Stimulated activated CD8-positive, alpha-beta memory T cell treated with anti-CD3 and anti-CD28 coated beads, Interleukin-4, amount 100 ng/mL, for 1 hour (primary cell): ENCODE results near the gene GLI2.

Experiments used
- DNase-seq, 2 donors: peaks; one replicate each; pipeline ENCODE4 v3.0.0-alpha.2; 2020; ENCODE audit warnings: low read depth in 2 of 2, low spot score in 1 of 2

Gene GLI2

DNA sequence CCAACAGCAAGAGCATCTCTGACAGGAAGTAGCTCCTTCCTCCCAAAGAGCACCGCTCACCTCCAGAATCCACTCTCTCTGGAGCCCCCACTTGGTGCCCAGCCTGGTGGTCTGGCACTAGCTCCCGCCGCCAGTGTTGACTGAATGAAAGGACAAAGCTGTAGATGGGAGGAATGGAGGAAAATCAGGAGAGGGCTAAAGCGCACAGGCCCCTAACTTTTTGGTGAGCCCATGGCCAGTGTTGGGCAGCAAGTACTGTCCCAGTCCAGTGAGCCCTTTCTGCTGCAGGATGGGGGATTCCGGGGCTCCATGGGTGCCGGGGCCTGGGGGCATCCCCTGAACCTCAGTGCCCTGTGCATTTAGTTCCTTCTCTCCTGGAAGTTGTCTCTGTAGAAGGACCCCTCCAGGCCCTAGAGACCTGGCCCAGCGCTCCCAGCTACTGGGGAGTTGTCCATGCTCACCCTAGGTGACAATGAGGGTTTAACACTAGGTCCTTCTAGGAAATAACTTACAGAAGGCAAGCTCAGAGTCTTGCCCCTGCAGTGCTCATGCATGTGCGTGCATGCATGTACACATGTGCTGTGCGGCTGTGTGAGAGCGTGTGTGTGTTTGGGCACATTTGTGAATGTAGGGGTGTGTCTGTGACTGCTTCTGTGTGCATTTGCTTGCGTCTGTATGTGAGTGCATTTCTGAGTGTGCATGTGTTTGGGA is 33.6 kb downstream of the GLI2 start:
- DNase-seq, result no peak

DNA sequence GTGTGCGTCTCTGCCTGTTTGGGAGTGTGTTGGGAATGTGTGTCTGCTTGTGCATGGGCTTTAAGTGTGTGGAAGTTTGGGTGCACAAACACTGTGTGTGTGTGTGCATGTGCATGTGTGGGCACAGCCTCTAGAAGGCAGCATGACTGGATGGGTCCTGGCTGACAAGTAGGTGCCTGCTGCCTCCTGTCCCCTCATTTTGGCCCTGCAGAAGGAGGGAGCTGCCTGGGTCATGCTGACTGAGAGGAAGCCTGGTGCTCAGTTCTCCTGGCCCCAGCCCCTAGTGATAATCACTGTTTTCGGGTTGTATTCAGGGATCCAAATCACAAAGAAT is 34.1 kb downstream of the GLI2 start:
- no peak for DNase-seq

DNA sequence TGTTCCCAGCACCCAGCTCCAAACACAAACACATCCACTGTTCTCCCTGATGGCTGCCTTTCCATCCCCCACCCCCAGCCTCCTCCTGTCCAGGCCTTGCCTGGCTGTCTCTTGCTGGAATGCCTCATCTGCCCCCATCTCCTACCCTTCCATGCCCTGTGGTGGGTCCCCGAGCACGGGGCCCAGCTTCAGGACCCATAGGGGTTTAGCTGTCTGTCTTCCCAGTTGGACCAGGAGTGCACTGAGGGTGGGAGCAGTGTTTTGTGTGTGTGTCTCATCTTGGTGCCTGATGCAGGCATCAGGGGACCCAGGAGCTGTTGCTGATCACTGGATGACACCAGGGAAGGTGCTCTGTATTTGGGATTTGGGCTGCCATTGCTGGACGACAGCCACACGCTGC is 34.5 kb downstream of the GLI2 start:
- no peak for DNase-seq

DNA sequence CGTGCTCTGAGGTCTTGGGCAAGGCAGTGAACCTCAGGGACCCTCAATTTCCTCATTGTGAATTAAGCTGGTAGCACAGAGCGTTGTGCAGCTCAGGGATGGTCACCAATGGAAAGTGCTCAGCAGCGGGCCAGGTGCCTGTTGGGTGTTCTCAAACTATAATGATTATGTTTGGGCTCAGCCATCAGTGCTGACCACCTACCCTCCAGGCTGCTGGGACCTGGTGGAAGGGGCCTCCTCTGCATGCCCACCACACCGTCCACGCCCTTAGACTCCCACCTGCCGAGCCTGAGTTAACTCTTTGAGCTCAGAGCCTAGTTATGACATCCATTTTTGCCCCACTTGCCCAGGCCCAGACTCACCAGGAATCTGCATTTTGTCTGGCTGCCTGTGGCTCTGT is 35.0 kb downstream of the GLI2 start:
- no peak for DNase-seq

DNA sequence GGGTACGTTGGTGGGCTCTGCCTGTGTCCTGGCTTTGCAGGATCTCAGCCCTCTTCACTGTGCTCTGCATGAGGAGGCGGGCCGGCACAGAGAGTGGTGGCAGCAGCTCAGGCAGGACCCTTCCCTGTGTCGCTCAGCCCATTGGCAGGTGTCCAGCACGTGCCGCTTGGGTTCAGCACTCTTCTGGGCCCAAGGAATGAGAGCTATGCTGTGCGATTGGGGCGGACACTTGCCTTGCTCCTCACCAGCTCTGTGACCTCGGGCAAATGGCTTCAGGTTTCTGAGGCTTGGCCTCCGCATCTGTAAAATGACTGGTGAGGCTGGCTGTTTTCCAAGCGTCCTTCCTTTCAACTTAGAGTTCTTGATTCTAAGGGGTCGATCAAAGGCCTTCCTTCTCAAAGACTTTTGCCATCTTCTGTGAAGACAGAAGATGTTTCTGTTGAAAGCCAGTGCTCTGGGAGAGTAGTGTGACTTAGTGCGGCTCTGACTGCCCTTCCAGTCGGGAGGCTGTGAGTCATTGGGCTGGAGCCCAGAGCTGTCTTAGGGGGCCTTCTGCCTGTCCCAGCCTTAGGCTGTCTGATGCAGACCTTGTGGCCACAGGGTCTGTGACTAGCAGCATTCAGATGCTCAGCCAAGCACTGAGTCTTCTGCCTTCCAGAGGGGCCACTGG is 35.6 kb downstream of the GLI2 start:
- no peak for DNase-seq

DNA sequence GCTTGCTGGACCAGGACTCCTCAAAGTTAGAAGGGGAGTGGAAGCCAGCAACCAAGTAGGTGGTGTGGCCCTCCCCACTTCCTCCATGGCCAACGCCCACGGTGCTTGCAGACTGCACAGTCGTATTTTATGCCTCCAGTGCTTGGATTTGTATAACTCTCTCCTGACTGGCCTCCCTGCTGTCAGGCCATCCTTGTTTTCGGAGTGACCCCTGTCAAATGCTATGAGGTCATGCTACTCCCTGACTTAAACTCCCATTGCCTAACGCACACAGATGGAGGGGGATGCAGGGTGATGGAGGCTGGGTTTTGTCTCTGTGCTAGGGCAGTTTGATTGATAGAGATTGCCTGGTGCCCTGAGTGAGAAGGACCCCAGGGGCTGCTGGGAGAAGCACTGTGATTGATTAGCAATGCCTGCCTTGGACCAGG is 36.1 kb downstream of the GLI2 start:
- DNase-seq, result no peak

DNA sequence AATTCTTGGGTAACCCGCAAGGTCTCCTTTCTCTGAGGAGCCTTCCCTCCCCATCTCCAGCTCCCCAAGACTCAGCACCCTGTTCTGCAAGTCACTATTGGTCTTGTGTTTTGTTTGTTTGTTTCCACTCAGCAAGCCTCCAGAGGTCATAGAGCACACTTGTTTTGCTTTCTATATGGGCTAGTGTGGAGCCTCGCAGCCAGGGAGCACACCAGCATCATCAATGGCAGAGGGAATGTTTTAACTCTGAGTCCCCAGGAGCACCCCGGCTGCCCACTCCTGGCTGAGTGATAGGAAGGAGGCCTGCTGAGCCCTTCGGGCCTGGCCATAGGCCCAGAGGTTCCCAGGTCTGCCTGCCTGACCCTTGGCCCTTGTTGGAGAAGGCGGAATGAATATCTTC is 36.6 kb downstream of the GLI2 start:
- DNase-seq, result no peak

DNA sequence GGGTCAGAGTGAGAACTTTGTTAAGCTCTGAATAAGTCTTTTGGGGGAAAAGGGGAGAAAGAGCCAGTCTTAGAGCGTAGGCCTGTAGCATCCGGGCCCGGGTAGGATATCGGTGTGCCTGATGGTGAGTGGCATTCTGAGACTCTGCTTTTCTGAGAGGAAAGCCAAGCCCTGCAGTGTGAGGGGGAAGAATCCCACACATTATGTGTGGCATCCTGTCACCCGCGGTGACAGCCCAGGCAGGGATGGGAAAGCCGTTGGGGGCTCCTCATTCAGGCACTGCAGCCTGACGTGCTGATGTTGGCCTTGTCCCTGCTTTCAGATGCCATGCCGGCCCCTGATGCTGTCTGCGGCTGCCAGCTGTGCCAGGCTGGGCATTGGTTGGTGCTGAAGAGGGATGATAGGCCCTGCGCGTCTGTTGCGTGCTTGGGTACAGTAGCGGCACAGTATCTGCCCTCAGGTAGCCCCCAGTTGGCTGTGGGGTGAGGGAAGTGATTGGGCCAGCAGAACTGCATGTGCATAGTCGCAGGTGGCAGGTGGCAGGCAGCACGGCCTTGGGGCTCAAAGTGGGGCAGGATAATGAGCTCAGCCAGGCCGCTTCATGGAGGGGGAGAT is 37.6 kb downstream of the GLI2 start:
- DNase-seq, result no peak

DNA sequence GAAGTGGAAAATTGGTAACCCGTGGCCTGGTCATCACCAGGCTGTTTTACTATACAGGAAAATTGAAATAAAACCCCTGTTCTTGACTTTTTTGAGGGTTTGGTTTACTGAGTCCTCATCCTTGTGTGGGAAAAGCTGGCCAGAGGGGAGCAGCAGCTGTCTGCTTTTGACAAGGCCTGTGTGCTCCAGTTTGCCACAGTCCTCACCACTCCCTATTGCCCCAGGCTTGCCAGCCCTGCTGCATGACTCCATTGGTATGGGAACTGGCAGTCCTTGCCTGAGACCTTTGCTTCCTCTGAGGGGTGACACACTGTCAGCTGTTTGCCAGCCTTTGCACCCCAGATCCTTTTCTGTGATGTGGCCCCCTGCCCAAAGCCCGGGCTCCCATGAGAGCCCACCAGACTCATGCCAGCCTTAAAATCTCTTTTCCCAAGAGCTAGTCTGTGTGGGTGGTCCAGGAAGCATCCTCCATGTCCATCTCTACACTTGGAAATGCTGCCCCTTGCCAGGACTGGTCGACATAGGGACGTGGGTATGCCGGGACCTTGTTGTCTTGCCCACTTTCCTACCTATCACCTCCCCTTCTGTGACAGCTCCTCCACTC is 39.0 kb downstream of the GLI2 start:
- DNase-seq, result no peak

DNA sequence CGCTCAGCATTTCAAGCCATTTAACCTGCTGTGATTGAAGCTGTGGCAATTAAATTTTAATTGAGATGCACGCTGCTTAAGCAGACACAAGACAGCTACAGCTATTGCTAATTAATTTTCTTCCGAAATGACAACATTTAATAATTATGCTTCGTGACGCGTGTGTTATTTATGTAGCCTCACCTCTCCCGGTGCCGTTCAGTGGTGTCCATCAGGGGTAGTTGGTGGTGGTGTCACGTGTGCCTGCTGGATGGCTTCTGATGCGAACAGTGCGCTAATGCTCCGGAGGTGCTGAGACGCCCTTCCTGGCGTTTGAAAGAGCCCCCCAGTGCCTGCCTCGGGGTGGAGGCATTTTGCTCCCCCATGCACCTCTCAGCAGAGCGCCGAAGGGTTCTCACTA is 39.5 kb downstream of the GLI2 start:
- DNase-seq, result no peak

DNA sequence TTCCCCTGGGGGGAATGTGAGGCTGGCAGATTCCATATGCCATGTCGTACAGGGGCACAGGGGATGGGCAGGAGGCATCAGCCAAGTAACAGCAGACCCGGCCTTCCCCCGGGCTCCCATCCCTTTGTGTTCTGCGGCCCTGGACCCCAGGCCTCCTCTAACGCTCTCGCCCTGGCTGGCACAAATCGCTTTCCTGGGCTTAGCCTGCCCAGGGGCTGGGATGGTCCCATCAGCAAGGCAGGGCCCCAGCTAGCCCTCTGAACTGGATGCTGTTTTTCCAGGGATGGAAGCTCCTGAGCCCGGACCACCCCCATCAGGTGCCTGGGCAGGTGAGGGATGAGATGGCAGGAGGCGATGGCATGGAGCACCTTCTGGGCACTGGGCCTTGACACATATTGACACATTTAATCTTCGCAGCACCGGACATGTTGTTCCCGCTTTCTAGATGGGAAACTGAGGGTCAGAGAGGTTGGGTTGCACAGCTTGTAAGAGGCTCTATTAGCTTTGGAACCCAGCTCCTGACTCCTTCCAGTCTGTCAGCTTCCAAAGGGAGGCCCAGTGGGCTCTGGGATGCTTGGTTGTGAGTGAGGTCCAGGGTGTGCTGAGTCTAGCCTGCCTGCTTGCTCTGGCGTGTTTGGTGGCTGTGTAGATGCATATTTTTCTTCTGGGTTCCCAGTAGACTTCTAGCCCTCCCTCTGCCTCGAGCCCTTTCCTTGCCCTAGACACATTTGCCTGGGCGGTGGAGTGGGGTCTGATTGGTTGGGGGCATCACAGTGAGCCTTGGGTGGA is 40.3 kb downstream of the GLI2 start:
- no peak for DNase-seq

DNA sequence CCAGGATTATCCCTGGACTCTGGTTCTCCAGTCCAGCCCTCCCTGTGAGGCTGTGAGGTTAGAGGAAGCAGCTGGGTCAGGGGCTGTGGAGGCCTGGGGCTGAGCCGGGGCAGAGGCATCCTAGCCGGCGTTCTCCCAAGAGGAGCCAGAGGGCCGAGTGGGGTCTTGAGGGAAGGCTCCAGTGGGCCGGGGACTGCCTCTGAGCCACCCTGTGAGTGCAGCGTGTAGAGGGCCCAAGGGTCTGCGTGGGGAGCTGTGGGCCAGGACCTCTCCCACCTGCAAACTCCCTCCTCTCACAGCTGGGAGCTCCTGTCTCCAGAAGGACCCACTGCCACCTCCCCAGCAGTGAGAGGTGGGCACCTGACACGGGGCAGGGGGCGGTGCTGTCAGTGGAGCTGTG is 41.0 kb downstream of the GLI2 start:
- DNase-seq, result no peak

DNA sequence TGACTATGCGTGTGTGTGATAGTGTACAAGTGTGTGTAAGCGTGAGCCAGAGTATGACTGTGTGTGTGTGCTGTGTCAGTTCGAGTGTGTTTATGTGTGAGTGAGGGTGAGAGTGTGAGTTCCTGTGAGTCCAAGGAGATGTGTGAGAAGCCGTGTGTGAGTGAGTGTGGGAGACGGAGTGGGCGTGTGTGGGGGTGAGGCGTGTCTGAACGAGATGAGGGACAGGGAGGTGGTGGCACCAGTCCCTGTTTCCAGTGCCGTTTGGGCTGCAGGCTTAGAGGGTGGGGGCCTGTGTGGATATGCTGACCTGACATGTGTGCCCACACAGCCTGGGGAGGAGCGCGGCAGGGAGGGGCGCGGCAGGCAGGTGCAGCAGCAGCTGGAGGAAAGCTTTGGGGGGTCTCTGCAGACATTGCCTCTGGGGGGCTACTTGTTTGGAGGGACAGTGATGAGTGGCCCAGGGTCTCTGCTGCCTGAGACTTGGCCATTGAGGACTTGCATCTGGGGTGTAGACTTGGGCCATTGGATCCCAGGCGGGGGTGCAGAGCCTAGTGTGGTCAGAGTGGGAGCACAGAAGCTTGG is 41.6 kb downstream of the GLI2 start:
- DNase-seq, result no peak

DNA sequence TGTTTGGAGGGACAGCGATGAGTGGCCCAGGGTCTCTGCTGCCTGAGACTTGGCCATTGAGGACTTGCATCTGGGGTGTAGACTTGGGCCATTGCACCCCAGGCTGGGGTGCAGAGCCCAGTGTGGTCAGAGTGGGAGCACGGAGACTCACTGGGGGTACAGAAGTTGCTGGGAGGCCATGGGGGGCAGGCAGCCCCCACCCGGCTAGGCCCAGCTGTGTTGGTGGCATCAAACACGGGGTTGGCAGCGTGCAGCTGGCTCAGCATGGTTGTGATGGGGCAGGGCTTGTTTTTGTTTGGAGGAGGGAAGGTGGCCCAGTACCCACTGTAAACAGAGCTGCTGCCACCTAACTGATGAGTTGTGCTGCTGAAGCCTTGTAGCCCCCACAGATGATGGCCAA is 42.1 kb downstream of the GLI2 start:
- no peak for DNase-seq

DNA sequence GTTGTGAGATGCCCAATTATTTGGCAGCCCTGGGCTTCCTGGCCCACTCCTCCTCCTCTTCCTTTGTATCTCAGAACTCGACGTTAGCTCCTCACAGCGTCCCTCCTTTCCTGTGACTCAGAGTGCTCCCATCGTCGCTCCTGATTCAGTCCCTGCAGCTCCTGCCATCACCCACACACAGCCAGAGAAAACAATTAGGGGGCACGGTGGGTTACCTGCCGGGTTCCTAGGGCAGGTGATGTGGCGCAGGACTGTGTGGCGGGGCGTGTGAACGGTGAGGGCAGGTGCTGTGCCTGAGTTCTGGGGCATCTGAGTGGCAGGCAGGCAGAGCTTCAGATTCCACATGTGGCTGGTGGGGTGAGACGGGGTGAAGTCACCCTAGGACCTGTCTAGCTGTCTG is 42.6 kb downstream of the GLI2 start:
- no peak for DNase-seq

DNA sequence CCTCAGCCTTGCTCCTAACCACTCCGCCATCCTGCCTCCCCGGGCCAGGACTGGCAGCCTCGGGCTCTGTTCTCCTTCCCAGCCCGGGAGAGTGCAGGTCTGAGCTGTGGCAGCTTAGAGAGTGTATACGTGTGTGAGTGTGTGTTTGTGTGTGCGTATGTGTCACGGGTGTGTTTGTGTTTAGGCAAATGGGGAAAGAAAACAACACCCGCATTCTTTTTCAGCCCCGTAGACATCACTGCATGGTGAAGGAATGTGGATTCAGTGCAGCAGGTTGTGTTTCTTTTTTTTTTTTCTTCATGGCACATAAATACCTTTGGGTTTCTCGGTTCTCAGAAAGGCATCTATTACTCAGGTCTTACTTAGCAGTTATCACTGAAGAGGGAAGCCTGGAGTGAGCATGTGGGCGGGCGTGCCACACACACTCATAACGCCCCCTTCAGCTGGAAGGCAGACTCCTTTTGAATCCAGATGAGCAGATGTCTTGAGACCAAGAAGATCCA is 44.2 kb downstream of the GLI2 start:
- no peak for DNase-seq

DNA sequence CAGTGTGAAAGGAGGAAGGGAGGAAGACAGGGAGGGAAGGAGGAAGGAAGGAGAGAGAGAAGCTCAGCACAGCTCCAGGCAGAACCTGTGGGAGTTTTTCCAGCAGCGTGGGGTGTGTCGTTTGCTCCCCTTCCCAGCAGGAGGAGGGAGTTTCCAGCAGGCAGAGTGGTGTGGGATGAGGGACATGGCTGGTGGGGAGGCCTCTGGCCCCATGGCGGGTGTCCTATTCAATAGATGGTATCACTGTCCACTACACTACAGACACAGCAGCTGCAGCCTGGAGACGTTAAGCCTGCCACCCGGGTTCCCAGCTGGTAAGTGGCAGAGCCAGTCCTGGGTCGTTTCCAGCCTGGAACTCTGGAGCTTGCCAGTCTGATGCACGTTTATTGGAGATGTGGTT is 44.7 kb downstream of the GLI2 start:
- DNase-seq, result no peak

DNA sequence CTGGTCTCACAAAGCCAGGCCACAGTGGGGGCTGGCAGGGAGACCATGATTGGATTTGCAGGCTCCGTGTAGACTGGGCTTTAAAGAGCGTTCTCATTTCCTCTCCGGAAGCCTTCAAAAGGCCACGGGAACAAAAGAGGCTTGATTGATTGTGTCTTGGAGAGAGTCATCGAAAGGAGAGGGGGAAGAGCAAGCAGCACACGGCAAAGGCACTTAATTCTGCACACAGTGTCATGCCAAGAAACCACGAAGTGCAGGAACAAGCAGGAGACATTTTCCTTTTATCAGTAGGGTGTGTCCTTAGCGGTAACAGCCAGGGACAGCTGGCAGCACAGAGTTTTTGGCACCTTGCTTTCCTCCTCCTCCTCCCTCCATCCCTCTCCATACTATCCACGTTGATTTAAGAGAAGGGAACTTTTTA is 47.7 kb downstream of the GLI2 start:
- no peak for DNase-seq

DNA sequence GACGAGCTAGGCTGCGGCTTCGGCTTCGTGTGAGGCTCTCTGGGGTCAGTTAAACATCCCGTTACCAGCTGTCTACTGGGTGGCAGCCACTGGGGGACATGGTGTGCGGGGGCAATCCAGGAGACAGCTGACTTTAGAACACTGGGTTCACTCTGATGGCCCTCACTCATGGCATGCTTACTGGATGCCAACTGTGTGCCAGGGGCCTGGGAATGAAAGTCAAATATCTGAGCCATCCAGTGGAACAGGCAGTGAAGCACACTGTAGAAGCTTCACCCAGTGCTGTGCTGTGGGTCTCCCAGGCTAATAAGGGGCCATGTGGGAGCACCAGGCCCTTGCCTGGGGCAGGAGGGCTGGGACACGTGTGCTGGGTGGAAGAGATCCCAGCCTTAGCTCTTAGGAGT is 48.3 kb downstream of the GLI2 start:
- DNase-seq, result no peak
